MM.1S (cell line): ENCODE data around the gene MEIOC.

Experiments
- EZH2 ChIP-seq: fragments of 300-600 bp; sonication (generic); optimal IDR thresholded peaks from 2 replicates; pipeline ENCODE3; 2017; ENCODE audit warnings: low read depth, mild to moderate bottlenecking, antibody characterized with exemption, low read length, mixed read lengths
- EZH2phosphoT487 ChIP-seq: fragments of 300-600 bp; sonication (generic); IDR thresholded peaks from 2 replicates; pipeline ENCODE4 v1.6.1; 2018; ENCODE audit warnings: antibody characterized with exemption, low read length
- TF ChIP-seq, protein P1 (sequence below): fragments of 300-600 bp; sonication (generic); IDR thresholded peaks from 2 replicates; pipeline ENCODE4 v1.5.1; 2016; ENCODE audit warnings: antibody characterized with exemption, low read length, mixed read lengths

DNA sequence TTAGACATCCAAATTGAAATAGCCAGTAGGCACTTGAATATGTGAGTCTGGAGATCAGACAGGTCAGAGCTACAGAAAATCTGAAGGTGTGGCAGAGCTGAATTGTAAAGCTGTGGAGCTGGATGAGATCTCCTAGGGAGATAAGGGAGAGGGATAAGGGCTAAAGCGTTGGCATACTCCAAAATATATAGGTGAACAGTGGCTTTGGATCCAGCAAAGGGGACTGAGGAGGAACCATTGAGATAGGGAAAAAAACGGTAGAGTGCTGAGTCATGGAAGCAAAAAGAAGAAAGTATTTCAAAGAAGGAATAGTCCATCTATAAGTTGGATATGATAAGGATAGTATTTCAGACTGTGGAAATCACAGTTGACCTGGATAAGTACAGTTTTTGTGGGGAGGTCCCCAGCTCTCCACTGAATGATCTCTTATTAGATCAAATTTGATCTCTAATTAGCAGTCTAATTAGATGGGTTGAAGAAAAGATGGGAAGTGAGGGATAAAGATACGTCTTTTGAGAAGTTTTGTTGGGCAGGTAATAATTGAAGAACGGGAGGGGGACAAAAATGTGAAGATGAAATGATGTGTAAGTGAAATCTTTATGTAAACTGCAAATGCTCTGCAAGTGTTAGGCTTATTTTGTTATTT is 51.6 kb downstream of the MEIOC start:
- TF ChIP-seq, protein P1, sequence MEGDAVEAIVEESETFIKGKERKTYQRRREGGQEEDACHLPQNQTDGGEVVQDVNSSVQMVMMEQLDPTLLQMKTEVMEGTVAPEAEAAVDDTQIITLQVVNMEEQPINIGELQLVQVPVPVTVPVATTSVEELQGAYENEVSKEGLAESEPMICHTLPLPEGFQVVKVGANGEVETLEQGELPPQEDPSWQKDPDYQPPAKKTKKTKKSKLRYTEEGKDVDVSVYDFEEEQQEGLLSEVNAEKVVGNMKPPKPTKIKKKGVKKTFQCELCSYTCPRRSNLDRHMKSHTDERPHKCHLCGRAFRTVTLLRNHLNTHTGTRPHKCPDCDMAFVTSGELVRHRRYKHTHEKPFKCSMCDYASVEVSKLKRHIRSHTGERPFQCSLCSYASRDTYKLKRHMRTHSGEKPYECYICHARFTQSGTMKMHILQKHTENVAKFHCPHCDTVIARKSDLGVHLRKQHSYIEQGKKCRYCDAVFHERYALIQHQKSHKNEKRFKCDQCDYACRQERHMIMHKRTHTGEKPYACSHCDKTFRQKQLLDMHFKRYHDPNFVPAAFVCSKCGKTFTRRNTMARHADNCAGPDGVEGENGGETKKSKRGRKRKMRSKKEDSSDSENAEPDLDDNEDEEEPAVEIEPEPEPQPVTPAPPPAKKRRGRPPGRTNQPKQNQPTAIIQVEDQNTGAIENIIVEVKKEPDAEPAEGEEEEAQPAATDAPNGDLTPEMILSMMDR, result no peak
- TF ChIP-seq EZH2phosphoT487 (no peak), EZH2 (no peak)
